SK-N-SH (cell line): ENCODE measurements around the gene USP34. TPM values are rescaled to one million over a fixed set of nuclear protein-coding genes. Genes with fewer than 3 reads are reported as not detected.

Source experiments
- CTCF ChIA-PET: fragments of 300-600, 350-600 bp; formaldehyde crosslinking; extraction: SDS; loops from one replicate; lab custom pipeline; 2021; lab: Yijun Ruan, JAX
- POLR2A ChIA-PET: fragments of 350-600 bp; sonication (Branson Sonifier 250); formaldehyde crosslinking; extraction: SDS; loops from one replicate; lab custom pipeline; 2020; ENCODE audit warnings: antibody characterized with exemption, inconsistent platforms; lab: Yijun Ruan, JAX
- DNase-seq: peaks from one replicate; pipeline ENCODE4 v3.0.0; 2012
- H2AFZ ChIP-seq: fragments of 200-600 bp; sonication (generic); 2 replicates; pipeline ENCODE4 v1.8.1; 2016; ENCODE audit warnings: antibody characterized with exemption, mild to moderate bottlenecking, low read depth
- H3F3A ChIP-seq: fragments of 200-600 bp; sonication (generic); replicated peaks from 2 replicates; pipeline ENCODE3; 2016; ENCODE audit warnings: antibody characterized with exemption, mild to moderate bottlenecking; ENCODE audit not compliant: insufficient read depth
- H3K27ac ChIP-seq, 2 experiments: fragments of 200-500 bp in 1 of 2; fragments of 200-600 bp in 1 of 2; sonication (Bioruptor generic) in 1 of 2; sonication (generic), shearing (Covaris generic) in 1 of 2; 2 replicates each; pipeline versions ENCODE4 v1.5.1 to v1.6.1; 2014 to 2016; ENCODE audit warnings: low read depth in 2 of 2, inconsistent platforms in 1 of 2, low read length in 1 of 2, mild to moderate bottlenecking in 1 of 2, mixed read lengths in 1 of 2
- H3K27me3 ChIP-seq: fragments of 200-600 bp; sonication (generic), shearing (Covaris generic); 2 replicates; pipeline ENCODE4 v1.6.1; 2016; ENCODE audit warnings: mixed run types; ENCODE audit not compliant: insufficient read depth
- H3K36me3 ChIP-seq, 2 experiments: fragments of 200-500 bp in 1 of 2; fragments of 200-600 bp in 1 of 2; sonication (Bioruptor generic) in 1 of 2; sonication (generic) in 1 of 2; replicated peaks in 1 of 2; 2 replicates each; pipeline versions ENCODE3 to v1.5.1; 2014 to 2016; ENCODE audit warnings: low read length in 1 of 2, mild to moderate bottlenecking in 1 of 2; ENCODE audit not compliant: insufficient read depth in 2 of 2, control insufficient read depth in 1 of 2
- H3K4me1 ChIP-seq, 2 experiments: fragments of 200-500 bp in 1 of 2; fragments of 200-600 bp in 1 of 2; sonication (Bioruptor generic) in 1 of 2; sonication (generic), shearing (Covaris generic) in 1 of 2; 2 replicates each; pipeline versions ENCODE4 v1.5.1 to v1.6.1; 2014 to 2016; ENCODE audit warnings: low read depth in 1 of 2, low read length in 1 of 2, mixed run types in 1 of 2; ENCODE audit not compliant: insufficient read depth in 2 of 2, control insufficient read depth in 1 of 2
- H3K4me2 ChIP-seq: fragments of 200-600 bp; sonication (generic), shearing (Covaris generic); 2 replicates; pipeline ENCODE4 v1.6.1; 2017; ENCODE audit warnings: mixed run types
- H3K4me3 ChIP-seq, 2 experiments: fragments of 200-500 bp in 1 of 2; fragments of 200-600 bp in 1 of 2; sonication (Bioruptor generic) in 1 of 2; sonication (generic), shearing (Covaris generic) in 1 of 2; 2 replicates each; pipeline versions ENCODE4 v1.5.1 to v1.8.1; 2014 to 2016; ENCODE audit warnings: low read depth in 2 of 2, inconsistent platforms in 1 of 2, low read length in 1 of 2, mild to moderate bottlenecking in 1 of 2, mixed read lengths in 1 of 2, moderate library complexity in 1 of 2
- H3K79me2 ChIP-seq: fragments of 200-600 bp; sonication (generic); 2 replicates; pipeline ENCODE4 v1.8.1; 2017; ENCODE audit warnings: mild to moderate bottlenecking; ENCODE audit not compliant: insufficient read depth
- H3K9ac ChIP-seq: fragments of 200-600 bp; sonication (generic); 2 replicates; pipeline ENCODE4 v1.6.1; 2017; ENCODE audit warnings: mixed run types
- H3K9me2 ChIP-seq: fragments of 200-600 bp; sonication (generic); 2 replicates; pipeline ENCODE4 v1.6.1; 2017; ENCODE audit warnings: mixed run types
- H3K9me3 ChIP-seq: fragments of 200-600 bp; sonication (generic); 2 replicates; pipeline ENCODE4 v1.6.1; 2017; ENCODE audit warnings: mixed run types, mild to moderate bottlenecking, moderate library complexity
- H4K20me1 ChIP-seq: fragments of 200-600 bp; sonication (generic); 2 replicates; pipeline ENCODE4 v1.6.1; 2017; ENCODE audit warnings: mild to moderate bottlenecking, mixed run types; ENCODE audit not compliant: insufficient read depth
- CTCF ChIP-seq: fragments of 200-600 bp; sonication (generic); IDR thresholded peaks from 2 replicates; pipeline ENCODE4 v1.6.1; 2017; ENCODE audit warnings: antibody characterized with exemption, mild to moderate bottlenecking, moderate library complexity
- IRF3 ChIP-seq: fragments of 150-350 bp; IDR thresholded peaks from 2 replicates; pipeline ENCODE4 v1.6.1; 2016; ENCODE audit warnings: mild to moderate bottlenecking, low read depth, low read length
- MAX ChIP-seq: IDR thresholded peaks from 2 replicates; pipeline ENCODE4 v1.4.0; 2012; ENCODE audit warnings: low read depth
- MXI1 ChIP-seq: IDR thresholded peaks from 2 replicates; pipeline ENCODE4 v1.6.1; 2012; ENCODE audit warnings: mild to moderate bottlenecking, low read depth, low read length, improper control_type of control experiment
- NRF1 ChIP-seq: IDR thresholded peaks from 2 replicates; pipeline ENCODE4 v1.6.1; 2012; ENCODE audit warnings: low read depth, mild to moderate bottlenecking, low read length
- RAD21 ChIP-seq: IDR thresholded peaks from 2 replicates; pipeline ENCODE4 v1.6.1; 2012; ENCODE audit warnings: mild to moderate bottlenecking, low read length
- RCOR1 ChIP-seq: fragments of 150-350 bp; IDR thresholded peaks from 2 replicates; pipeline ENCODE4 v1.6.1; 2017; ENCODE audit warnings: antibody characterized with exemption, low read length
- RFX5 ChIP-seq: IDR thresholded peaks from 2 replicates; pipeline ENCODE4 v1.6.1; 2012; ENCODE audit warnings: mild to moderate bottlenecking, improper control_type of control experiment, low read length
- TCF12 ChIP-seq: IDR thresholded peaks from 2 replicates; pipeline ENCODE4 v1.4.0; 2012
- USF2 ChIP-seq: fragments of 150-350 bp; IDR thresholded peaks from 2 replicates; pipeline ENCODE4 v1.6.1; 2017; ENCODE audit warnings: antibody characterized with exemption, low read length, low read depth, borderline replicate concordance
- YY1 ChIP-seq: IDR thresholded peaks from 2 replicates; pipeline ENCODE4 v1.4.0; 2012; ENCODE audit warnings: low read depth, mild to moderate bottlenecking
- WGBS: methylation state at CpG from one replicate; pipeline ENCODE4 v1.1.6; 2017; ENCODE audit warnings: low lambda C conversion rate; 5-methylcytosine and 5-hydroxymethylcytosine counted together
- polyA plus RNA-seq, 3 experiments: library from polyadenylated mRNA; depleted of rRNA; stranded (reverse); fragments of >200 nt; gene quantifications; 2 replicates each; pipeline ENCODE4 v1.2.3, GENCODE V29; 2012

The USP34 gene
- polyA plus RNA-seq, 1 of the 3 experiments (the other 2 are of a cell fraction), result 31.4 TPM

- CTCF ChIA-PET, result interaction anchor here (0.6 to 1.3 kb wide), 3 partner anchors 8 to 376 kb away, joined by 3 to 4 read pairs (median 3); no protein-coding TSS in a partner anchor
- no peaks in the 10 kb centered on the region for H3K9me3 ChIP-seq
- H3K79me2 ChIP-seq, result peaks cover 100% of the 10 kb centered on the region
- H3K9me2 ChIP-seq, result no peaks in the 10 kb centered on the region
- no peak overlapping the region for H3K27ac ChIP-seq
- 90% methylated on average over 12 of the region's 12 CpGs for WGBS
- no peaks in the 10 kb centered on the region for H3K4me1 ChIP-seq
- no peak overlapping the region for H3K4me2 ChIP-seq
- H3F3A ChIP-seq, result peaks cover 24% of the 10 kb centered on the region
- peaks cover 16 to 93% of the 10 kb centered on the region in 2 experiments for H3K36me3 ChIP-seq
- H2AFZ ChIP-seq, result no peak overlapping the region
- POLR2A ChIA-PET, result no interaction called here
- peaks cover 94% of the 10 kb centered on the region for H4K20me1 ChIP-seq
- DNase-seq, result no peak
- H3K4me3 ChIP-seq, result no peak overlapping the region
- H3K9ac ChIP-seq, result no peak overlapping the region
- H3K27me3 ChIP-seq, result no peaks in the 10 kb centered on the region
- no peak for TF ChIP-seq TCF12
- TF ChIP-seq IRF3, result no peak
- TF ChIP-seq CTCF, result no peak
- no peak for TF ChIP-seq USF2
- no peak for TF ChIP-seq NRF1
- no peak for TF ChIP-seq YY1
- no peak for TF ChIP-seq RFX5
- TF ChIP-seq MAX, result no peak
- no peak for TF ChIP-seq MXI1
- TF ChIP-seq RAD21, result no peak
- no peak for TF ChIP-seq RCOR1
These were observed 42.0 kb upstream of the USP34 start for GRCh38 chr2:61512768-61513398.
